Activated CD4-positive, alpha-beta T cell treated with anti-CD3 and anti-CD28 coated beads for 4 hours (primary cell): ENCODE data around the gene PARP12.
"Not testable (repeated sequence)": the region's sequence is repeated elsewhere in the genome, so short reads cannot be mapped to it uniquely, and the experiment has no call there.

Source experiments
- DNase-seq, 2 donors: peaks; one replicate each; pipeline ENCODE4 v3.0.0-alpha.2; 2020

Gene PARP12, protein sequence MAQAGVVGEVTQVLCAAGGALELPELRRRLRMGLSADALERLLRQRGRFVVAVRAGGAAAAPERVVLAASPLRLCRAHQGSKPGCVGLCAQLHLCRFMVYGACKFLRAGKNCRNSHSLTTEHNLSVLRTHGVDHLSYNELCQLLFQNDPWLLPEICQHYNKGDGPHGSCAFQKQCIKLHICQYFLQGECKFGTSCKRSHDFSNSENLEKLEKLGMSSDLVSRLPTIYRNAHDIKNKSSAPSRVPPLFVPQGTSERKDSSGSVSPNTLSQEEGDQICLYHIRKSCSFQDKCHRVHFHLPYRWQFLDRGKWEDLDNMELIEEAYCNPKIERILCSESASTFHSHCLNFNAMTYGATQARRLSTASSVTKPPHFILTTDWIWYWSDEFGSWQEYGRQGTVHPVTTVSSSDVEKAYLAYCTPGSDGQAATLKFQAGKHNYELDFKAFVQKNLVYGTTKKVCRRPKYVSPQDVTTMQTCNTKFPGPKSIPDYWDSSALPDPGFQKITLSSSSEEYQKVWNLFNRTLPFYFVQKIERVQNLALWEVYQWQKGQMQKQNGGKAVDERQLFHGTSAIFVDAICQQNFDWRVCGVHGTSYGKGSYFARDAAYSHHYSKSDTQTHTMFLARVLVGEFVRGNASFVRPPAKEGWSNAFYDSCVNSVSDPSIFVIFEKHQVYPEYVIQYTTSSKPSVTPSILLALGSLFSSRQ

DNA sequence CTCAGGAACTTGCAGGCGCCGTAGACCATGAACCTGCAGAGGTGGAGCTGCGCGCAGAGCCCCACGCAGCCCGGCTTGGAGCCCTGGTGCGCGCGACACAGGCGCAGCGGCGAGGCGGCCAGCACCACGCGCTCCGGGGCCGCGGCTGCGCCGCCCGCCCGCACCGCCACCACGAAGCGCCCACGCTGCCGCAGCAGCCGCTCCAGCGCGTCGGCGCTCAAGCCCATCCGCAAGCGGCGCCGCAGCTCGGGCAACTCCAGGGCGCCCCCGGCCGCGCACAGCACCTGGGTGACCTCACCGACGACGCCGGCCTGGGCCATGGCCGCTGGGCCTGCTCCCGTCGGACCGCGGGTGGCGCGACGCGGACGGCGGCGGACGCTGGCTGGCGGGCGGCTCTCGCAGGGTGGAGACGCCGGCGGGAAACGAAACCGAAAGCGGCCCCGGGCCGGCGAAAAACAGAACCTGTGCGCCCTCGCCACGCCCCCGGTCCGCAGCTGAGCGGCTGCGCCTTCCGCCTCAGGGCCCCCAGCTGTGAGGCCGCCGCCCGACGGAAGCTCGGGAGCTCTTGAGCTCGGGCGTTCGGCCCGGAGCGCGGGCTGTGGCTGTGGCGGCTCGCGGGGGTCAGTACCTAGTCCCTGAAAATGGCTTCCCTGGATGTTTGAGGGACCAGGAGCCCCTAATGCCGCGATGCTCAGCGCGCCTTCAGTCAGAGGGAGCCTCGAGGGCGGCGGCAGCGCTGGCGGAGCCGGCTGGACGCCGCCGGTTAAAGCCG lies at the start of gene PARP12:
Gene PARP12, minus strand, starts transcription at position 424 of the 772 bp plus-strand sequence. Its CDS starts 104 bp downstream, at position 320.
- DNase-seq = peak; percentile 85 to 90

DNA sequence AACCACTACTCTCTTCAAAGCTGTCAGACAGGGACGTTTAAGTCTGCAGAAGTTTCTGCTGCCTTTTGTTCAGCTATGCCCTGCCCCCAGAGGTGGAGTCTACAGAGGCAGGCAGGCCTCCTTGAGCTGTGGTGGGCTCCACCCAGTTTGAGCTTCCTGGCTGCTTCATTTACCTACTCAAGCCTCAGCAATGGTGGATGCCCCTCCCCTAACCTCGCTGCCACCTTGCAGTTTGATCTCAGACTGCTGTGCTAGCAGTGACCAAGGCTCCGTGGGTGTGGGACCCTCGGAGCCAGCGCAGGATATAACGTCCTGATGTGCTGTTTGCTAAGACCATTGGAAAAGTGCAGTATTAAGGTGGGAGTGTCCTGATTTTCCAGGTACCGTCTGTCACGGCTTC lies 46.0 kb upstream of the PARP12 start:
- DNase-seq = not testable (repeated sequence)

DNA sequence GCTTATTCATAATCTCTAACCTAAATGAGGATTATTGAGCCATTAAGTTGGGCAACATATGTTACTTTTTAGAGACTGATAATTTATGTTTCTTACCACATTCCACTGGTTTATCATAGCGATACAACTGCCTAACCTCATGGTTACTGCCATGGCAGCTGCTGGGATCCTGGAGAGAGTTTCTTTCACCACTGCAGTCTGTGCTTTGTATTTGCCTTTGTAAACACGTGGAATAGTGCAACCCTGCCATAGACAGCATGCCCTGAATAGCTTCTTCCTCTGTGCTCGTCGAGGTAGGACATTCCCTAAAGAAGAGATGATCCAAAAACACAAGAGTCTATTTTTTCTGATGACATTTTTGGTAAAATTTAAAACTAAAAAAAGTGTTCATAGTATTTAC lies 33.7 kb upstream of the PARP12 start:
- no peak for DNase-seq

DNA sequence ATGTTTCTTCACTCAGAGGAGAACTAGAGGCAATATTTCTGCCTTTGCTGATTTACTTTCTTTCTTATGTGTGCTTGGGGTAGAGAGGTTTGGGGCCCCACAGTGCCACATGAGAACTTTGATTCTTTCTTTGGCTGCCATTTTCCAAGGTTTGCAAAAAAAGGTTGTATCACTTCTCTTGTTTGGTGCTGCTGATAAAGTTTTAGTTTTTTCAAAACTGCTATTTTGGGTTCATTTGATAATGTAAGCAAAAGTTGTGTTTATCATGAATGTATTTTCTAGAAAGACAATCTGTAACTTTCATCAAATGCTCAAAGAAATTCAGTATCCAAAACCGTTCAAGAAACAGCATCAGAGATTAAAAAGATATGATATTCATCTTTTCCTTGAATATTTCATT lies 30.6 kb upstream of the PARP12 start:
- DNase-seq = no peak

DNA sequence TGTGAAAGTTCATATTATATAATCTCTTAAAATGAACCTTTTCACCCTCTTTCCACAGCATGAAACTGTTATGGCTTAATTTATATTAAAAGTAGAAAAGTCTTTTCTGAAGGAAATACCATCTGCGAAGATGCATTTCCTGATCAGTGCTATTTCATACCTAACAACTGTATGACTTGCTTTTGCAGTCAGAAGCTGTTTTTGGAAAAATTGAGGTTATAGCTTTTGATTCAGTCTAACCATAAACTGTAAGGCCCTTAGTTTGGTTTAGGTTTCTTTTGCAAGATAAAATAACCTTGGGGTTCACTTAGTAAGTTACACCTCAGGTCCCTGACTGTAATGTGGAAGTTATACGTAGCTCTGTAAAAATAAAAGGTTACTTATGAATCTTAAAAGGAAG lies 22.7 kb upstream of the PARP12 start:
- DNase-seq = no peak

DNA sequence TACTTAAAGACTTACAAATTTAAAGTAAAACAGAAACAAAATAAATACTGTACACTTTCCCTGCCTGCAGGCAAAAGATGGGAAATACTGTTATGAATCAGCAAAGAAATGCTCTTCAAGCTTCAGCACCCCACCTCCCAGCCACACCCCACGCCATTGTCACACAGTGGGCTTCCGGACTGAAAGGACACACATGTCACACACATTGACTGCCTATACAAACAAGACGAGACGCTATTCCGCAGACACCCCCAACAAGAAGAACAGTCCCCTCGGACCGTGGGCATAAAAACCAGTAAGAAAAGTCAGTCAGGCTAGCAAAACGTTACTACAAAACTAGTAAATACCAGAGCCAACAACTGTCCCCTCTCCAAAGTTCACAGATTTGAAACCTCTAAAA lies 22.2 kb upstream of the PARP12 start:
- peak; percentile 22 to 30 for DNase-seq

DNA sequence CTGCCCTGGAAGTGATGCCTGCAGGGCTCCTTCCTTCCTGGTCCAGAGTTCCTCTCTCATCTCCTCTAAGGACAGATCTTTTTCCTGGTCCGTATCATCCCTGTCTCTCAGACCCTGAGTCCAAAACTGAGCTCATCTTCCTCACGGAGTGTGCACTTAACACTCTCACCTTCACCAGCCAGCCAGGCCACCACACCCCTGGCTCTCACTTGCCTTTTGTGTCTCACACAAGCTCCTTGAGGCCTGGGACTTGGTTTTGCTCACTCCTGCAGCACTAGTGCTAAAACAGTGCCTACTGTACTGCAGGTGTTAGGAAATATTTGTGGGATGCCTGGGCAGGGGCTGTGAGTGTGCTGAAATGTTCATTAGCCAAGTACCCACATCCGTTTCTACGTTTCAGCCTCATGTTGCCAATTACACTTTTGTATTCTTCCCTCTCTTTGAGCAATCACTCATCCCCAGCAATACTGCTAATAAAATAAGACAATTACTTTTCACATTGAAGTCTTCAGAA lies 21.4 kb upstream of the PARP12 start:
- no peak for DNase-seq

DNA sequence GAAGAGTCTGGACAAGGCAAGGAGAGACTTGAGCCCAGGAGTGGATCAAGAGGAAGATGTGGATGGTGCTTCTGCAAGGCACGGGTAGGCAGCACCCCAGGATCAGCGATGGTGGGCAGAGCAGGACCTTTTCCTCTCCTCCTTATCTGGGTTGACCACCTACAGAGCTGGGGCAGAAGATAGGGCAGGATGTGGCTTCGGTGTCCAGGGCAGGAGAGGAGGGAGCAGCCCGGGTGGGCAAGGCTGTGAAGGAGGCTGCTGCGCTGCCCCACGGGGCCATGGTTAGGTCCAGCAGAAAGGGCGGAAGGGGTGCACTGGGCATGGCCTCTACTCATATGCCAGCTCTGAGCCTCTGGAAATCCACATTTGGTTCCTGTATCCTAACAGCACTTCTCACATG lies 20.0 kb upstream of the PARP12 start:
- DNase-seq = no peak

DNA sequence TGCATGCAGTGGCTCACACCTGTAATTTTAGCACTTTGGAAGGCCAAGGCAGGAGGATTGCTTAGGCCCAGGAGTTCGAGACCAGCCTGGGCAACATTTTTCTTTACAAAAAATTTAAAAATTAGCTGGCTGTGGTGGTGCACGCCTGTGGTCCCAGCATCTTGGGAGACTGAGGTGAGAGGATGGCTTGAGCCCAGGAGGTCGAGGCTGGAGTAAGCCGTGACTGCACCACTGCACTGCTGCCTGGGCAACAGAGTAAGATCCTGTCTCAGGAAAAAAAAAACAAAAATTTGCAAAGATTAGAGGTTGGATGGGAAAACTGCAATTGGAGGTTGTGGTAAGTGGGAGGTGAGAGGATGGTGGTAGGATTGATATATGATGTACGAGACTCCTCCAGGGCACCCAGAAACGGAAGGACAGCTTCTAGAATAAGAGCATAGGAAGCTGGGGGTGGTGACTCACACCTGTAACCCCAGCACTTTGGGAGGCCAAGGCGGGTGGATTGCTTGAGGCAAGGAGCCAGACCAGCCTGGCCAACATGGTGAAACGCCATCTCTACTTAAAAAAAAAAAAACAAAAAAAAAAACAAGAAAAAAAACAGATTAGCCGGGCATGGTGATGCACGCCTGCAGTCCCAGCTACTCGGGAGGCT lies 19.1 kb upstream of the PARP12 start:
- no peak for DNase-seq

DNA sequence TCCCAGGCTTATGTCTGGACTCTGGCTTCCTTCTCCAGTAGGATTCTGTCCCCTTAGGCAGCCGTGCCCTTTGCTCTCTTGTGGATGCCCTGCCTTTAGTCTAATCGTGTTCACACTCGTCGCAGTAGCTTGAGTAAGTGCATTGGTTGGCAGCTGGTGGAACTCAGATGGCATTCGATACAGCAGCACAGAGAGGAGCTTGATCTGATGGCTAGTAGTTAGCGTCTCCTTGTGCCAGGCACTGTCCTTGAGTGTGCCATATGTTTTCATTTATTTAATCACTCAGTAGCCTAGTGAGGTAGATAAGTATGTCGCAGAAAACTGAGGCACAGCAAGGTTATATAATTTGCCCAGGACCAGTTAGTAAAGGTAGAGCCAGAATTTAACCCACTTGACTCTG lies 18.2 kb upstream of the PARP12 start:
- no peak for DNase-seq

DNA sequence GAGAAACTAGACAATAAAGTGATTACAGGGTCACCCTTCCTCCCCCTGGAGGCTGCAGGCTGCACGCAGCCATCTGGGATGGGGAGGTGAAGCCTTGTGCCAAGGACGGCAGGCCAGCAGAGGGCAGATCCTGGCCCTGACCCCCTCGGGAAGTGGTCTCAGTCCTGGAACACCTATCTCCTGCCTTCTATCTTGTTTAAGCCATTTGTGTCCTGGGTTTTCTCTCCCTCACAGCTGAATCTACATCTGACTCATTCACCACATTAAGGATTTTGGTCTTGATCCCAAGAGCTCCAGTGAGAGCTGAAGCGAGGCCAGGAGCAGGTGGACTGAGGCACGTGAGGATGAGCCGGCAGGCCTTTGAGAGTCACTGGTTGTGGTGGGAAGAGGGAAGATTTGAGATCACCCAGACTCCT lies 16.4 kb upstream of the PARP12 start:
- no peak for DNase-seq

DNA sequence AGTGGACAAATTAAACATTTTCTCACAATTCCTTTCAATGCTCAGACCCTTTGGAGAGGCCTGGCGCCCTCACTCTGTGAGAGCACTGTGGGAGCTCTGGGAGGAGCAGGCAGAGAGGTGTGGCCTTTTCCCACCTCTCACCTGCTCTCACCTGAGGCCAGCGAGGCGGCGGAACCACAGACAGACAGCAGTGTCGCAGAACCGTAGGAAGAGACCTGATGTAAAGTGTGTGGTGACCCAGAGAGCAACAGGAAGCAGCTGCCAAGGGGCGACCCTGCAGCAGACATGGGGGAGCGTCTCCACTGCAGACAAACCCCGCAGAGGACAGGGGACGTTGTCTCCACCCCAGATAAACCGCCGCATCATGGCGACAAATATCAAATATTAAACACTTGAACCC lies 15.6 kb upstream of the PARP12 start:
- DNase-seq = no peak

DNA sequence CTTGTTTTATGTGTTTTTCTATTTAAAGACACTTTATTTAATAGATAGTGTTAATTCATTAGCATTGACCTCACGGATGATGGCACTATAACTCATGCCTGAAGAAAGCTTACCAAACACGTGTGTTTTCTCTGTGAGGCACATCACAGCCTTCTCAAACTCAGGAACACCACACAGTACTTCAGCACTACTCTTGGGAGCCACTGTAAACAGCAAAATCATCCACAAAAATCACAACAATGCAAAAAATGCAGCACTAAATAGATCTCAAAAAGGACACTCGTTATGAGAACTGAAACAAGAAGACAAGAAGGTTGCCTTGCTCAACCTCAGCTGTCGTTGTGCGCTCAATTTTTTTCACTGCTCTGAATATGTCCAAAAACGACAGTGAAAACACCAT lies 12.0 kb upstream of the PARP12 start:
- no peak for DNase-seq

DNA sequence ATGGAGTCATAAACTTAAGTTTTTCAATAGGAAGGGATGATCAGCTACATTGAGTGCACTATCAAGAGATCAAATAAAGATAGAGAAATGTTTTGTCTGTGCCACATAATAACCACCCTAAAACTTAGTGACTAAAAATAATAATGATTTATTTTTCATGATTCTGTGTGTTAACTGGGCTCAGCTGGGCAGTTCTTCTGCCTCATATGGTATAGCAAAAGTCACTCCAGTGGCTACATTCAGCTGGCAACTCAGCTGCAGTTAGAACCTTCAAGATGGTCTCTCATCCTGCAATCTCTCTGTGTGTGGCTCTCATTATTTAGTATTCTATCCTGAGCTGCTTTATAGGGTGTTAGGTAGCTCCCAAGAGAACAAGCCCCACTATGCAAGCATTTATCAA lies 7.8 kb upstream of the PARP12 start:
- no peak for DNase-seq

DNA sequence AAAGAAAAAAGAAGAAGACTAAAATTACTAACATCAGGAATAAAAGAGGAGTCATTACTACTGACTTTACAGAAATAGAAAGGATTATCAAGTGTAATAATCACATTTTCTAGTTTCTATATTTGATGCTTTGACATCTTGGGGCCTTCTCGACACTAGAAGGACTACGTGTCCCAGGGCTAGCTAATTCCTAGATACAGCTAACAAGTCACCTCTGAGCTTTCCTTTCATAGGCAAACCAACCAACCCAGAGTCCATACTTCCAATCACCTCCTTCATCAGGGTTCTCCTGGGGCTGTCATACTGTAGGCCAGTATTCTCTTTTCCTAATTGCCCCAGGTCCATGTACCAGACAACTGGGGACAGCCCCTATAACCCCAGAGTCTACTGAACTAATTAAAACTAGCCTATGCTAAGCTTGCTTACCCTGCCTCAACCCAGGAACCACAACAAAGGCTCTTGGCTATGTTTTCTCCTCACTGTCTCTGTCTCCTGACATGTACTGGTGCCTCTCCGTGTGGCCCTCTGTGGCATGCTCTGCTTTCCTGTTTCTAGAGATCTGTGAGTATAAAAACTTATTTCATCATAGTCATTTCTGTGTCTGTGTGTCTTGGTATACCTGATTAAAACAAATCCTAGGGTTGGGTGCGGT lies 6.7 kb upstream of the PARP12 start:
- no peak for DNase-seq

DNA sequence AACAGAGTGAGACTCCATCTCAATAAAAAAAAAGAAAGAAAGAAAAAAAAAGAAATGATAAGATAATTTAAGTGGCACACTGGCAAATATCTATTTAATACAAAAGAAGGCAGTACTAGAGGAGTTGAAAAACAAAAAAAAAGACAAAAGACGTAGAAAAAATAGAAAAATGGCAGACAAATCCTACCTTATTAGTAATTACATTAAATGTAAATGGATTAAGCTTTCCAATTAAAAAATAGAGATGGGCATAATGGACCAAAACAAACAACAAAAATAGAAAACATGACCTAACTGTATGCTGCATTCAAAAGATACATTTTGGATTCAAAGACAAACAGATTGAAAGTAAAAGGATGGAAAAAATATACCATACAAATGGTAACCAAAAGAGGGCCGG lies 5.3 kb upstream of the PARP12 start:
- DNase-seq = no peak

DNA sequence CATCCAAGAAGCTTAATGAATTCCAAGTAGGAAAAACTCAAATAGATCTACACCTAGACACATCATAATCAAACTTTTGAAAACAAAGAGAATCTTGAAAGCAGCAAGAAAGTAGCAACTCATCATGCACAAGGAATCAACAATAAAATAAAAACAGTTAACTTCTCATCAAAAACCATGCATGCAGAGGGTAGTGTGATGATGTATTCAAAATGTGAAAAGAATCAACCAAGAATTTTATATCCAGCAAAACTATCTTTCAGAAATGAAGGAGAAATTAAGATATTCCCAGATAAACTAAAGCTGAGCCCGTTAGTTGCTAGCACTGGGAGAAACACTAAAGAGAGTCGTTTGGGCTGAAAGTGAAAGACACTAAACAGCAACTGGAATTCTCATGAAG lies 4.3 kb upstream of the PARP12 start:
- no peak for DNase-seq

DNA sequence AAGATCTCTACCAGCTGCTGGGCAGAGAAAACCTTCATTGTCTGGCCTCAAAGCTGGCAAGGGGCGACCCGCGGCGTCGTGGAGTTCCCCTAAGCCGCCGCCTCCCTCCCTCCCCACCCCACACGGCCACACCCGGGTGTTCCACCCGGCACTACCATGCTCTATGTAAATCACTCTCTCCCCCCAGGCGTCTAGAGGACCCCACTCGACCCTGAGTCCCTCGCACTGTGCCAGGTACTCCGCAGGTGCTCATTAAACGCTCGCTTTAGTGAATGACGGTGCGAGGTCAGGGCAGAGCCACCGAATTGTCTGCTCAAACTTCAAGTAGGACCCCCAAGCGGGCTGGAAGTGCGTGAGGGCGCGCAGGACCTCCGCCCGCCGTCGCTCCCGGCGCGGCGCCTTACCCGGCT lies 628 bp downstream of the PARP12 start:
- DNase-seq = peak; percentile 52 to 65

DNA sequence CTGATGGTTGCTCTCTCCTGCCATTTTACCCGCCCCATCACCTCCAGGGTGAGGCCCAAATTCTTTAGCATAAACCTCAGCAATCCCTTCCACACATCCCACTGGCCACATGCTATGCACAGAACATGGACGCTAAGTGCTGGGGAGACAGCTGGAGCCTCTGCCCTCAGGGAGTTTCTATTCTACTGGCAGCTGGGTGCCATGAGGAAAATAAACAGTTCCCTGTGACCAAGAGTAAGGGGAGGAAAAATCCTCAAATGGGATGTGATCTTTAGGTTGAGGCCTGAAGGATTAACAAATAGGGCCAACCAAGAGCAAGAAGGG lies 1.2 kb downstream of the PARP12 start:
- DNase-seq = no peak

DNA sequence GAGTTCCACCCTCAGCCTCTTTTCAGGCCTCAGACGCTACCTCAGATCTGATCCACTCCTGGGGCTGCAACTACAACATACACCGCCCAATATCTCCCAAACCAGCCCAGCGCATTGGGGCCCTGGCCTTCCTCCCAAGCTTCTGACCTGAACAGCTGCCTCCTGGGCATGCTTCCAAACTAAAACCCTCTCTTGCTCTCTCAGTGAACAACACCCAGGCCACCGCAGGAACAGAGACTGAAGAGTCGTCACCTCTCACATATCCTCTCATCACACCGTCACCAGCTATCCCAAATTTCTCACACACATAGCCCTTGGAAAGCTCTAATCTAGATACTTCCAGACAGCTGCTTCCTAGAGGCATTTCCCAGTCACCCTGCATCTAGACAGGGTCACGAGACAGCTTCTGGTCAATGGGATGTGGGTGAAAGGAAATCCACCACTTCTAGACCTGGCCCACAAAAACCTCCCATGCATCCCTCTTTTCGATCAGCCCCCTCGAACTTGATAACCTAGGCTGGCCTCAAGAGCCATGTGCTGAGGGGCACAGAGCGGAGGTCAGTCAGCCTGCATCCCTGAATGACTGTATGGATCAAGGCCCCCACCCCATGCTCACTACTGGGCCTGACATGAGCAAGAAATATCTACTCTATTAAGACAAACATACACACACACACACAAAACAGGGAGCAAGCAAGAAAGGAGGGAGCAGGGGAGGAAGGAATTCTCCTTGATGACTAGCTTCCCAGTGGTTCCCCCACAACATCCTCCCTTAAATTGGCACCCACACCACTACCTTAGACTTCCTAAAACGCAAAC lies 1.8 kb downstream of the PARP12 start:
- no peak for DNase-seq

DNA sequence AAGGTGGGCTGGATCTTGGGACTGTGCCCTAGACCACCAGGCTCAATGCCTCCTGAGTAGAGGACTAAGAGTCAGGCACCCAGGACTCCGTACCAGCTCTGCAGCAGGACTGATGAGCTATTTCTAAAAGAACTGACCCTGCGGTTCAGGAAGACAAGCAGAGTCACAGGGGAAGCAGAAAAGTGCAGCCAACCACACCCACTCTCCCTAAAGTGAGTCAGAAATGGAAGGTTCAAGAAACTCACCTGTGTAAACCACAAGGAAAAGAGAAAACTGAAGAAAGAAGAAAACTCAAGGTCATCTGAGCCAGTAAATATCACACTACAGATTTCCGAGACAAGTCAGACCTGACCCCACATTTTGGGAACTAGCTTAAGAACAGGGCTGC lies 2.5 kb downstream of the PARP12 start:
- no peak for DNase-seq
